ENCODE data around the gene KRT33A. TPM values are rescaled to one million over a fixed set of nuclear protein-coding genes. Genes with fewer than 3 reads are reported as not detected.

The KRT33A gene
- total and polyA plus RNA-seq, 7 donors = not detected

DNA sequence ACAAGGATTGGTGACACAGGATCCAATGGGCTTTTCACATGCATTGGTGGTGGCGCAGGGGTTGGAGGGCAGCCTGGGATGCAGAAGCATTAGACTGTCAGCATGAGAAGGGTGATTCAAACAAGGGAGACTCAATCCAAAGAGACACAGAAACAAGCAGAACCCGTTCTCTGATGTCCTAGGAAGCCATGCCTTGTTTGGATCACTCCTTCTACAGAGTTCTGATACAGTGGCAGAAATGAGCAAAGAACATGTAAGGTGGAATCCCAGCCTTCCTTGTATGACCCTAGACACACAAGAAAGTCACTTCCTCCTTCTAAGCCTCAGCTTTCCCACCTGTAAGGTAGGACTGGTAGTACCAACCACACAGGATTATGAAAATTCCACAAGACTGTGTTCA lies 13.3 kb upstream of the KRT33A start:
- no peak for TF ChIP-seq POLR2A (IDR thresholded peaks at IDR 0.05)
- TF ChIP-seq, protein P1, sequence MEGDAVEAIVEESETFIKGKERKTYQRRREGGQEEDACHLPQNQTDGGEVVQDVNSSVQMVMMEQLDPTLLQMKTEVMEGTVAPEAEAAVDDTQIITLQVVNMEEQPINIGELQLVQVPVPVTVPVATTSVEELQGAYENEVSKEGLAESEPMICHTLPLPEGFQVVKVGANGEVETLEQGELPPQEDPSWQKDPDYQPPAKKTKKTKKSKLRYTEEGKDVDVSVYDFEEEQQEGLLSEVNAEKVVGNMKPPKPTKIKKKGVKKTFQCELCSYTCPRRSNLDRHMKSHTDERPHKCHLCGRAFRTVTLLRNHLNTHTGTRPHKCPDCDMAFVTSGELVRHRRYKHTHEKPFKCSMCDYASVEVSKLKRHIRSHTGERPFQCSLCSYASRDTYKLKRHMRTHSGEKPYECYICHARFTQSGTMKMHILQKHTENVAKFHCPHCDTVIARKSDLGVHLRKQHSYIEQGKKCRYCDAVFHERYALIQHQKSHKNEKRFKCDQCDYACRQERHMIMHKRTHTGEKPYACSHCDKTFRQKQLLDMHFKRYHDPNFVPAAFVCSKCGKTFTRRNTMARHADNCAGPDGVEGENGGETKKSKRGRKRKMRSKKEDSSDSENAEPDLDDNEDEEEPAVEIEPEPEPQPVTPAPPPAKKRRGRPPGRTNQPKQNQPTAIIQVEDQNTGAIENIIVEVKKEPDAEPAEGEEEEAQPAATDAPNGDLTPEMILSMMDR (IDR thresholded peaks at IDR 0.05) = no peak
- no peaks in the 10 kb centered on the region for H3K9me3 ChIP-seq
- no peaks in the 10 kb centered on the region for H3K27me3 ChIP-seq
- H3K4me3 ChIP-seq = no peak overlapping the region
- H3K27ac ChIP-seq = no peak overlapping the region
- WGBS, 2 donors = 74 to 85% methylated on average over 2 of the region's 2 CpGs
- intact Hi-C loops (cut with DNase I) = no loop called here
- DNase-seq = no peak
- no peaks in the 10 kb centered on the region for H3K4me1 ChIP-seq
- H3K36me3 ChIP-seq = no peaks in the 10 kb centered on the region

GRCh38 chr17:41360296-41360995 lies 9.8 kb upstream of the KRT33A start:
- no peaks in the 10 kb centered on the region for H3K27me3 ChIP-seq
- no peaks in the 10 kb centered on the region for H3K9me3 ChIP-seq
- TF ChIP-seq, protein P1 (IDR thresholded peaks at IDR 0.05) = no peak
- TF ChIP-seq POLR2AphosphoS5 (IDR thresholded peaks at IDR 0.05) (no peak), POLR2A (IDR thresholded peaks at IDR 0.05) (no peak), EP300 (IDR thresholded peaks at IDR 0.05) (no peak)
- 87 to 89% methylated on average over 5 of the region's 5 CpGs for WGBS, 2 donors
- no peaks in the 10 kb centered on the region for H3K36me3 ChIP-seq
- intact Hi-C loops (cut with DNase I) = no loop called here
- no peak for DNase-seq
- no peaks in the 10 kb centered on the region for H3K4me1 ChIP-seq
- H3K4me3 ChIP-seq = no peak overlapping the region
- no peak overlapping the region for H3K27ac ChIP-seq

DNA sequence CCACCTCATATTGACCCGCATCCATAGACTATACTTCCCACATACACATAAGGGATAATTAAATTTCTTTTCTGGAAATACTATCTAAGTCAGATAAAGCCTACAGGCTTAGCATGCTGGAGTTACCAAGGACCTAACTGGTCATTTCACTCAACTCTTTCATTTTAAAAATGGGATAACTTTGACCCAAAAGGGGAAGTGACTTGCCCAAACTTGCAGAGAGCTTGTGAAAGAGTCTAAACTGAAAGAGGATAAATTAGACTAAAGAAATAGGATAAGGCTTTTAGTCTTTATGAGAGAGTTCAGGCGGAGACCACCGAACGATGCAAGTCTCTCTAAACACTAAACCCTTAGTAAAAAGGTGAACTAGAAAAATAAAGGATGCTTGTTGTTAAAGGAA lies 3.9 kb upstream of the KRT33A start:
- no peak overlapping the region for H3K27ac ChIP-seq
- H3K9me3 ChIP-seq = no peaks in the 10 kb centered on the region
- H3K27me3 ChIP-seq = no peaks in the 10 kb centered on the region
- no peak for DNase-seq
- 90% methylated on average over 4 of the region's 4 CpGs for WGBS, 2 donors
- H3K36me3 ChIP-seq = no peaks in the 10 kb centered on the region
- intact Hi-C loops (cut with DNase I) = no loop called here
- TF ChIP-seq, protein P1 (IDR thresholded peaks at IDR 0.05) = no peak
- TF ChIP-seq EP300 (IDR thresholded peaks at IDR 0.05) (no peak), POLR2A (IDR thresholded peaks at IDR 0.05) (no peak)
- no peak overlapping the region for H3K4me3 ChIP-seq
- no peaks in the 10 kb centered on the region for H3K4me1 ChIP-seq

DNA sequence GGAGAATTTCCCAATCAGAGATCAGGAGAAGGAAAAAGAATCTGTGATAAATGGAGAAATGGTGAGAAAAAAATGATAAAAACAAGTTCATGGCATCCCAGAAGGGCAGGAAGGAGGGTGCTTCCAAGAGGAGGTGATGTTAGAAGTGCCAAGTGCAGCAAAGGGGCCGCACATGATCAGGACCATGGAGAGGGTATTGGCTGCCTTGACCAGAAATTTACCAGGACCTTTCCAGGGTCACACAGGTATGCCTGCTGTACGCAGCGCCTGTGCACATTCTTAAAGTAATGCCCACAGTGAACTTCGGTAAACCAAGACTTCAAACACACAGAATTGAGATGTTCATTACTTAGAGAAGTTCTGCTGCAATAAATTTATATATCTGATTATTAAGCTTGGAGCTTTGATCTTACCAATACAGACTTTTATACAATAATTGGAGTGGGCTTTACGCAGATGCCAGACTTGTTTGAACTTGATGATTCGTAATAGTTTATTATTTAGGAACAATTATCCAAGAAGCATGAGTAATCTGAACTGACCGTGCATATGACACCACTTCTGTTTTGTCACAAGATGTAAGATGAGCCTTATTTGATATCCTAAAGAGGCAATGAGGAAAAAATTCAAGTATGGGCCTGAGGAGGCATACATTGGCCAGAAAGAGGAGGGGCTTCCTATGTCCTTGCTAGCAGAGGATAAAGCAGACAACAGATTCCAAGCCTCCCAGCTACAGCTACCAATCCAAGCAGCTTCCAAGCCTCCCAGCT lies 2.2 kb upstream of the KRT33A start:
- no peaks in the 10 kb centered on the region for H3K4me1 ChIP-seq
- 79 to 80% methylated on average over 7 of the region's 7 CpGs for WGBS, 2 donors

More for the DNA sequence above, 2.2 kb upstream of the KRT33A start:
- Histone ChIP-seq H3K27ac (no peak overlapping the region), H3K9me3 (no peaks in the 10 kb centered on the region), H3K27me3 (no peaks in the 10 kb centered on the region), H3K36me3 (no peaks in the 10 kb centered on the region), H3K4me3 (no peak overlapping the region)
- no peak for TF ChIP-seq EP300 (IDR thresholded peaks at IDR 0.05)
- no peak for TF ChIP-seq POLR2AphosphoS5 (IDR thresholded peaks at IDR 0.05)
- TF ChIP-seq, protein P1 (IDR thresholded peaks at IDR 0.05) = no peak
- TF ChIP-seq POLR2A (IDR thresholded peaks at IDR 0.05) = no peak
- intact Hi-C loops (cut with DNase I) = no loop called here
- no peak for DNase-seq
